22Rv1 (cell line): ENCODE results near the gene FAT2.

ENCODE experiments used
- H3K27ac ChIP-seq: fragments of 450-650 bp; 2 replicates; pipeline ENCODE4 v1.5.1; 2017
- CTCF ChIP-seq: fragments of 450-650 bp; IDR thresholded peaks from 2 replicates; pipeline ENCODE4 v1.5.1; 2017; ENCODE audit warnings: mild to moderate bottlenecking
- ZFX ChIP-seq: fragments of 450-650 bp; IDR thresholded peaks from 2 replicates; pipeline ENCODE4 v1.6.1; 2017; ENCODE audit warnings: antibody characterized with exemption, borderline replicate concordance

FAT2 gene

GRCh38 chr5:151619812-151620460 lies 28.8 kb upstream of the FAT2 start:
- no peak overlapping the region for H3K27ac ChIP-seq
- TF ChIP-seq CTCF = no peak
- no peak for TF ChIP-seq ZFX

GRCh38 chr5:151618907-151619306 lies 27.8 kb upstream of the FAT2 start:
- no peak for TF ChIP-seq ZFX
- TF ChIP-seq CTCF = no peak
- H3K27ac ChIP-seq = no peak overlapping the region

GRCh38 chr5:151617841-151618710 lies 26.9 kb upstream of the FAT2 start:
- TF ChIP-seq ZFX = no peak
- no peak for TF ChIP-seq CTCF
- H3K27ac ChIP-seq = no peak overlapping the region

DNA sequence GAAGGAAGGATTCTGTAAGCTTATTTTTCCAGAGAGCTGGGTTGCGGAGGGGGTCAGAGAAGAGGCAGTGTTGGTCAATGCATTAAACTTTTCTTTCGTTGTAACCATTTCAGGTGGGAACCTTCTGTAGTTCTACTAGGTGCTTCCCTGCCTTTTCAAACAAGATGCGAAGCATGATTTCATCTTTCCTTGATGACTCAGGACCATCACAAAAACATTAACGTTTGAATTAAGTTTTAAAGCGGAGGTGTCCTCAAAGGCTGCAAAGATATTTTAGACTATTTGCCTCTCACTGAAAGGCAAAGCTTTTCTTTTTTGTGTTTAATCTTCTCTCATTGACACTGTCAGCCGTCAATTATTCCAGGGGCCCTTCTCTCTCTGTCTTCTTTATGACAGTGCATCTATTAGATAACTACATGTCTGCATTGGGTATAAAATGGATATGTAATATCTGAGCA lies 26.3 kb upstream of the FAT2 start:
- TF ChIP-seq ZFX = no peak
- no peak for TF ChIP-seq CTCF
- no peak overlapping the region for H3K27ac ChIP-seq

DNA sequence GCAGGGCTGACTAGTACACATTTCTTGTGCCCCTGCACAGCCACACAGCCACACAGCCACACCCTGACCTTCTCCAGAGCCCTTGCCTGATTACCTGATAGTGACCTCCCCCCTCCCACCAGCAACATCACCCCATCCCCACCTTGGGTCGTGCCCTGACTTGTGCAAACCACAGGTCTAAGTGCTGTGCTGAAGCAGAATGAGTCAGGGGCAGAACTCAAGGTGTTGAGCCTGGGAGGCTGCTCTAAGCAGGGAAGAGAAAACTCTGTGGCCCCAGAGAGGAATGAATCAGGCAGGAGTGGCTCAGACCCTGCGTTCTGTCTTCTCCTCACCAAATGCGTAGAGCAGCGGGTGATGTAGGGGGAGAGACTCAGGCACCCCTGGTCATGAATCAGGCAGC lies 24.3 kb upstream of the FAT2 start:
- H3K27ac ChIP-seq = no peak overlapping the region

DNA sequence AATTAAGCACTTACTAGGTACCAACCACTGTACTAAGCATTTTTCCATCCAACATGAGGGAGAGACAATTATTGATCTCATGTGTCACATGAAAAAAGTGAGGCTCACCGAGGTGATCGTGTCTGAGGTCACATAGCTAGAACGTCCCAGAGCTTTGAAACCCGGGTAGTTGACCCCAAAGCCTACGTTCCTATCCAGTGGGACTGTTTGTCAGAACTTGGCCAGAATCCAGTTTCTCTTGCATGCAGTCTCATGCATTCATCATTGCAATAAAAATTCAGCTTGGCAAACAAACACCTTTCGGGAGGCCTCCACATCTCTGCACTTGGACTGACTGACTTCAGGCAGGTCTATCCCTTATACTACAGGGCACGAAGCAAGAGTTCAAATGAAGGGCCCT lies 23.4 kb upstream of the FAT2 start:
- H3K27ac ChIP-seq = no peak overlapping the region
- TF ChIP-seq ZFX (no peak), CTCF (no peak)

More for the DNA sequence above, 24.3 kb upstream of the FAT2 start:
- TF ChIP-seq CTCF (no peak), ZFX (no peak)
